PC-9 (cell line): ENCODE results near the gene SPEN. TPM values are rescaled to one million over a fixed set of nuclear protein-coding genes. Genes with fewer than 3 reads are reported as not detected.

Source experiments
- BruUV-seq: library from RNA; stranded (reverse); fragments of 400-500 nt; replicated peaks from 2 replicates; lab custom pipeline; 2021; lab: Mats Ljungman, UMichigan
- CTCF ChIA-PET: fragments of 300-600 bp; sonication (Branson Sonifier 250); formaldehyde crosslinking; loops from one replicate; lab custom pipeline; 2022; ENCODE audit warnings: antibody characterized with exemption; lab: Charles Lee
- POLR2A ChIA-PET: fragments of 300-600 bp; sonication (Branson Sonifier 250); formaldehyde crosslinking; loops from one replicate; lab custom pipeline; 2022; ENCODE audit warnings: antibody characterized with exemption; ENCODE audit not compliant: unreplicated experiment; lab: Charles Lee
- DNase-seq, 2 experiments: peaks; one replicate each; pipeline versions ENCODE4 v3.0.0 to v3.0.0-alpha.2; 2015 to 2022; ENCODE audit warnings: mixed read lengths in 1 of 2
- H2AFZ ChIP-seq: fragments of 200-600 bp; sonication (generic); 2 replicates; pipeline ENCODE4 v1.8.1; 2017; ENCODE audit warnings: antibody characterized with exemption
- H3F3A ChIP-seq: fragments of 200-600 bp; sonication (generic); 2 replicates; pipeline ENCODE4 v1.8.1; 2017; ENCODE audit warnings: antibody characterized with exemption, mild to moderate bottlenecking, low read depth; ENCODE audit not compliant: insufficient read depth
- H3K27ac ChIP-seq: fragments of 200-600 bp; sonication (generic); 2 replicates; pipeline ENCODE4 v1.6.1; 2016; ENCODE audit warnings: mixed run types
- H3K27me3 ChIP-seq: fragments of 200-600 bp; sonication (generic); 2 replicates; pipeline ENCODE4 v1.6.1; 2016; ENCODE audit warnings: low read depth, mixed run types; ENCODE audit not compliant: insufficient read depth
- H3K36me3 ChIP-seq: fragments of 200-600 bp; sonication (generic); 2 replicates; pipeline ENCODE4 v1.6.1; 2016; ENCODE audit warnings: low read depth, mixed run types
- H3K4me1 ChIP-seq: fragments of 200-600 bp; sonication (generic); replicated peaks from 2 replicates; pipeline ENCODE4 v1.6.1; 2016; ENCODE audit warnings: mixed run types; ENCODE audit not compliant: insufficient read depth
- H3K4me2 ChIP-seq: fragments of 200-600 bp; sonication (generic); 2 replicates; pipeline ENCODE4 v1.6.1; 2017; ENCODE audit warnings: mixed run types
- H3K4me3 ChIP-seq: fragments of 200-600 bp; sonication (generic); 2 replicates; pipeline ENCODE4 v1.6.1; 2016; ENCODE audit warnings: mixed run types
- H3K79me2 ChIP-seq: fragments of 200-600 bp; sonication (generic); 2 replicates; pipeline ENCODE4 v1.6.1; 2017; ENCODE audit warnings: low read depth, mixed run types
- H3K9me2 ChIP-seq: fragments of 200-600 bp; sonication (generic); 2 replicates; pipeline ENCODE4 v1.8.1; 2017; ENCODE audit warnings: mild to moderate bottlenecking; ENCODE audit not compliant: insufficient read depth
- H3K9me3 ChIP-seq: fragments of 200-600 bp; sonication (generic); 2 replicates; pipeline ENCODE4 v1.8.1; 2016; ENCODE audit warnings: low read depth; ENCODE audit not compliant: insufficient read depth
- H4K20me1 ChIP-seq: fragments of 200-600 bp; sonication (generic); 2 replicates; pipeline ENCODE4 v1.8.1; 2017; ENCODE audit not compliant: insufficient read depth
- CTCF ChIP-seq: fragments of 200-600 bp; sonication (generic); conservative IDR thresholded peaks from 2 replicates; pipeline ENCODE4 v1.6.1; 2017; ENCODE audit warnings: mixed run types, antibody characterized with exemption, mild to moderate bottlenecking, moderate library complexity
- EZH2 ChIP-seq: fragments of 200-600 bp; sonication (generic); IDR thresholded peaks from 2 replicates; pipeline ENCODE4 v1.8.0; 2017; ENCODE audit warnings: antibody characterized with exemption, low read depth
- intact Hi-C: fragments of 100-400 bp; cut with micrococcal nuclease; formaldehyde crosslinking; loops from one replicate; pipeline ENCODE4 v1.10.0; 2022; ENCODE audit not compliant: unreplicated experiment
- total RNA-seq: library from RNA; stranded (reverse); gene quantifications from 2 replicates; pipeline ENCODE4 v1.2.3, GENCODE V29; 2021

SPEN gene
- total RNA-seq, 1 experiment from 2014 or later: 46.8 TPM

GRCh38 chr1:15959424-15959823, 111.9 kb downstream of the SPEN start:
- no peaks in the 10 kb centered on the region for H3K4me1 ChIP-seq
- no peak overlapping the region for H2AFZ ChIP-seq
- POLR2A ChIA-PET: interaction anchor here (0.7 to 0.9 kb wide), 2 partner anchors 29 to 96 kb away, joined by 19 to 29 read pairs; no protein-coding TSS in a partner anchor
- H3K4me2 ChIP-seq: no peak overlapping the region
- no peak for TF ChIP-seq CTCF
- no peak for TF ChIP-seq EZH2
- no peak for DNase-seq
- no peaks in the 10 kb centered on the region for H3K36me3 ChIP-seq
- H3K27ac ChIP-seq: no peak overlapping the region
- intact Hi-C loops: no loop called here
- H3K27me3 ChIP-seq: no peaks in the 10 kb centered on the region
- no peaks in the 10 kb centered on the region for H3K9me2 ChIP-seq
- no TSS peak for BruUV-seq
- 0 out of 2 replicates have a peak, but pooled peaks cover 2% of the 10 kb centered on the region for H3F3A ChIP-seq
- no peaks in the 10 kb centered on the region for H4K20me1 ChIP-seq
- H3K4me3 ChIP-seq: no peak overlapping the region
- no peaks in the 10 kb centered on the region for H3K9me3 ChIP-seq
- no peaks in the 10 kb centered on the region for H3K79me2 ChIP-seq
- CTCF ChIA-PET: interaction anchor here (0.5 to 0.7 kb wide), 3 partner anchors 59 to 199 kb away, joined by 4 to 7 read pairs (median 5); no protein-coding TSS in a partner anchor

GRCh38 chr1:15959827-15960446, 112.4 kb downstream of the SPEN start:
- no peak for DNase-seq
- ChIA-PET POLR2A (no interaction called here), CTCF (interaction anchor here (0.6 kb wide), 1 partner anchor 241 kb away, joined by 3 read pairs; no protein-coding TSS in a partner anchor)
- Histone ChIP-seq H3K9me3 (no peaks in the 10 kb centered on the region), H3K79me2 (no peaks in the 10 kb centered on the region), H3K27me3 (no peaks in the 10 kb centered on the region), H3K36me3 (no peaks in the 10 kb centered on the region), H3K27ac (no peak overlapping the region), H3K4me1 (no peaks in the 10 kb centered on the region), H3K9me2 (no peaks in the 10 kb centered on the region), H3F3A (0 out of 2 replicates have a peak, but pooled peaks cover 2% of the 10 kb centered on the region), H3K4me3 (no peak overlapping the region), H4K20me1 (no peaks in the 10 kb centered on the region), H2AFZ (no peak overlapping the region), H3K4me2 (no peak overlapping the region)
- no TSS peak for BruUV-seq
- TF ChIP-seq CTCF (no peak), EZH2 (no peak)
- intact Hi-C loops: no loop called here

- no TSS peak for BruUV-seq
- no peaks in the 10 kb centered on the region for H3K36me3 ChIP-seq
- POLR2A ChIA-PET: no interaction called here
- intact Hi-C loops: no loop called here
- H3F3A ChIP-seq: 0 out of 2 replicates have a peak, but pooled peaks cover 2% of the 10 kb centered on the region
- TF ChIP-seq EZH2 (no peak), CTCF (no peak)
- H3K4me1 ChIP-seq: no peaks in the 10 kb centered on the region
- H3K79me2 ChIP-seq: no peaks in the 10 kb centered on the region
- no peak overlapping the region for H3K27ac ChIP-seq
- no peaks in the 10 kb centered on the region for H4K20me1 ChIP-seq
- no peak overlapping the region for H2AFZ ChIP-seq
- H3K4me3 ChIP-seq: no peak overlapping the region
- no peaks in the 10 kb centered on the region for H3K9me3 ChIP-seq
- no peak overlapping the region for H3K4me2 ChIP-seq
- no peak for DNase-seq
- no peaks in the 10 kb centered on the region for H3K27me3 ChIP-seq
- no peaks in the 10 kb centered on the region for H3K9me2 ChIP-seq
- CTCF ChIA-PET: interaction anchor here (0.6 kb wide), 1 partner anchor 242 kb away, joined by 3 read pairs; no protein-coding TSS in a partner anchor
These were observed 113.3 kb downstream of the SPEN start for GRCh38 chr1:15960808-15961207.
